DND-41 (cell line): ENCODE results near the gene REM1.

Experiments
- ATAC-seq: fragments of 200-7000 bp; cut with Tn5 transposase; 3 replicates; pipeline ENCODE4 v1.9.1; 2021; ENCODE audit warnings: low read depth; ENCODE audit not compliant: insufficient read depth
- DNase-seq: peaks from one replicate; pipeline ENCODE4 v3.0.0-alpha.2; 2020
- H2AFZ ChIP-seq: 2 replicates; pipeline ENCODE4 v1.6.0; 2012; ENCODE audit warnings: low read depth, low read length
- H3K27ac ChIP-seq: 2 replicates; pipeline ENCODE4 v1.5.1; 2012; ENCODE audit warnings: low read length, inconsistent platforms
- H3K27me3 ChIP-seq: fragments of 200-600 bp; sonication (generic); 2 replicates; pipeline ENCODE4 v1.6.0; 2012; ENCODE audit warnings: low read length, mild to moderate bottlenecking, inconsistent platforms; ENCODE audit not compliant: insufficient read depth, poor library complexity
- H3K36me3 ChIP-seq: 2 replicates; pipeline ENCODE4 v1.5.1; 2012; ENCODE audit warnings: low read length, inconsistent platforms; ENCODE audit not compliant: insufficient read depth
- H3K4me1 ChIP-seq: 2 replicates; pipeline ENCODE4 v1.5.1; 2012; ENCODE audit warnings: mild to moderate bottlenecking, low read length; ENCODE audit not compliant: insufficient read depth
- H3K4me2 ChIP-seq: 2 replicates; pipeline ENCODE4 v1.6.0; 2012; ENCODE audit warnings: mild to moderate bottlenecking, moderate library complexity, low read length, inconsistent platforms; ENCODE audit not compliant: insufficient read depth
- H3K4me3 ChIP-seq, 2 experiments: fragments of 200-600 bp in 1 of 2; shearing (Covaris generic) in 1 of 2; 2 replicates each; pipeline ENCODE4 v1.5.1; 2012 to 2016; ENCODE audit warnings: inconsistent platforms in 2 of 2, low read length in 2 of 2, mild to moderate bottlenecking in 2 of 2, low read depth in 1 of 2, moderate library complexity in 1 of 2
- H3K79me2 ChIP-seq: 2 replicates; pipeline ENCODE4 v1.6.0; 2012; ENCODE audit warnings: low read length, inconsistent platforms; ENCODE audit not compliant: insufficient read depth
- H3K9ac ChIP-seq: 2 replicates; pipeline ENCODE4 v1.6.0; 2012; ENCODE audit warnings: low read depth, mild to moderate bottlenecking, inconsistent platforms, low read length, moderate library complexity
- H3K9me3 ChIP-seq: 2 replicates; pipeline ENCODE4 v1.5.1; 2012; ENCODE audit warnings: low read length, moderate library complexity, mild to moderate bottlenecking, inconsistent platforms; ENCODE audit not compliant: insufficient read depth, severe bottlenecking
- H4K20me1 ChIP-seq: 2 replicates; pipeline ENCODE4 v1.6.0; 2012; ENCODE audit warnings: low read length; ENCODE audit not compliant: insufficient read depth
- EZH2 ChIP-seq: IDR thresholded peaks from 3 replicates; pipeline ENCODE4 v1.6.1; 2012; ENCODE audit warnings: borderline replicate concordance, low read depth, mild to moderate bottlenecking, moderate library complexity, low read length, inconsistent platforms; ENCODE audit not compliant: severe bottlenecking
- TF ChIP-seq, protein P1 (sequence below): IDR thresholded peaks from 2 replicates; pipeline ENCODE4 v1.5.1; 2012; ENCODE audit warnings: borderline replicate concordance, low read length, moderate library complexity, mild to moderate bottlenecking; ENCODE audit not compliant: poor library complexity, severe bottlenecking; ENCODE audit errors: extremely low read depth

The REM1 gene

DNA sequence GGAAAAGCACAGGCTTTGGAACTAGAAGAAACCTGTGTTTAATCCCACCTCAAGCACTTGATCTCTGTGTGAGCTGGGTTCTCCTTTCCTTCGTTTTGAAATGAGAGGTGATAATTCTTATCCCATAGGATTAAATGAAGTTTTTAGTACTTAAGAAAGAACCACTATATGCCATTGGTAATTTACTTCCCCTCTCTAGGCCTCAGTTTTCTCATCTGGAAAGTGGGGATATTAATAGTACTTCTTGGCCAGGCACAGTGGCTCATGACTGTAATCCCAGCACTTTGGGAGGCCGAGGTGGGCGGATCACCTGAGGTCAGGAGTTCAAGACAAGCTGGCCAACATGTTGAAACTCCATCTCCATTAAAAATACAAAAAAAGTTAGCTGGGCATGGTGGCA is 14.1 kb downstream of the REM1 start:
- Histone ChIP-seq H3K4me1 (no peaks in the 10 kb centered on the region), H3K9me3 (no peaks in the 10 kb centered on the region), H3K36me3 (no peaks in the 10 kb centered on the region), H4K20me1 (no peaks in the 10 kb centered on the region), H2AFZ (no peak overlapping the region), H3K27ac (no peak overlapping the region), H3K79me2 (no peaks in the 10 kb centered on the region), H3K27me3 (peaks cover 4% of the 10 kb centered on the region), H3K4me2 (no peak overlapping the region), H3K4me3 (no peak overlapping the region), H3K9ac (no peak overlapping the region)
- ATAC-seq (no peak), DNase-seq (no peak)
- TF ChIP-seq, protein P1, sequence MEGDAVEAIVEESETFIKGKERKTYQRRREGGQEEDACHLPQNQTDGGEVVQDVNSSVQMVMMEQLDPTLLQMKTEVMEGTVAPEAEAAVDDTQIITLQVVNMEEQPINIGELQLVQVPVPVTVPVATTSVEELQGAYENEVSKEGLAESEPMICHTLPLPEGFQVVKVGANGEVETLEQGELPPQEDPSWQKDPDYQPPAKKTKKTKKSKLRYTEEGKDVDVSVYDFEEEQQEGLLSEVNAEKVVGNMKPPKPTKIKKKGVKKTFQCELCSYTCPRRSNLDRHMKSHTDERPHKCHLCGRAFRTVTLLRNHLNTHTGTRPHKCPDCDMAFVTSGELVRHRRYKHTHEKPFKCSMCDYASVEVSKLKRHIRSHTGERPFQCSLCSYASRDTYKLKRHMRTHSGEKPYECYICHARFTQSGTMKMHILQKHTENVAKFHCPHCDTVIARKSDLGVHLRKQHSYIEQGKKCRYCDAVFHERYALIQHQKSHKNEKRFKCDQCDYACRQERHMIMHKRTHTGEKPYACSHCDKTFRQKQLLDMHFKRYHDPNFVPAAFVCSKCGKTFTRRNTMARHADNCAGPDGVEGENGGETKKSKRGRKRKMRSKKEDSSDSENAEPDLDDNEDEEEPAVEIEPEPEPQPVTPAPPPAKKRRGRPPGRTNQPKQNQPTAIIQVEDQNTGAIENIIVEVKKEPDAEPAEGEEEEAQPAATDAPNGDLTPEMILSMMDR, result no peak
- TF ChIP-seq EZH2, result no peak

DNA sequence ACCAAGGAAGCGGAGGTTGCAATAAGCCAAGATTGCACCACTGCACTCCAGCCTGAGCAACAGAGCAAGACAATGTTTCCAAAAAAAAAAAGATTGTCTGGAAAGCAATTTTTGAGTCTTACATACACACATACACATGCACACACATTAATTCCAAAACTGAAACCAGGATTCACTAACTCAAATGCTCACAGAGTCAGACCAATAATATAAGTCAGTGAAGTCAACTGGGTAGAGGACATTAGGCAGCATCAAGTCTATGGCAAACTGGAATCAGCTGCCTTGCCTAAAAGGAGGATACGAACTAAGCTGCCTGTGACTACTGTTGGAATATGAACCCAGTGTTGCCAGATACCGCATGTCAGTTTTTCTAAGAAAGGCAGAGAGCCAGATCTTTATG is 15.7 kb downstream of the REM1 start:
- no peaks in the 10 kb centered on the region for H3K36me3 ChIP-seq
- H3K9me3 ChIP-seq, result no peaks in the 10 kb centered on the region

DNA sequence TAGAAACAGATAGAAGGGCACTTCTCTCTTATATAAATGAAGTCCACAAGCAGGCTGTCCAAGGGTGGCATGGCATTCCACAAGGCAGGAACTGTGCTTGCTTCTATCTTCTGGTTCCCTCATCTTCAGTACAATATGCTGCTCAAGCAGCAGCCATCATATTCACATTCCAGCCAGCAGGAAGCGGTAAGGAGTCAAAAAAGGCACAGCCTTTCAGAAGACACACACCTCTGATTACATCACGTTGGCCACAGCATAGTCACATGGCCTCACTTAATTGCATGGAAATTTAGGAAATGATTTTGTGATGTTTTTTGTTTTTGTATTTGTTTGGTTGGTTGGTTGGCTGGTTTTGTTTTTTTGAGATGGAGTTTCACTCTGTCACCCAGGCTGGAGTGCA is 19.0 kb downstream of the REM1 start:
- DNase-seq (no peak), ATAC-seq (peak; percentile 55; the same call in 1 of the 3 replicates)
- Histone ChIP-seq H3K36me3 (no peaks in the 10 kb centered on the region), H2AFZ (no peak overlapping the region), H3K4me2 (no peak overlapping the region), H4K20me1 (no peaks in the 10 kb centered on the region), H3K4me1 (no peaks in the 10 kb centered on the region), H3K27ac (no peak overlapping the region), H3K9ac (no peak overlapping the region), H3K27me3 (peaks cover 6% of the 10 kb centered on the region), H3K9me3 (no peaks in the 10 kb centered on the region), H3K79me2 (no peaks in the 10 kb centered on the region), H3K4me3 (no peak overlapping the region)
- no peak for TF ChIP-seq EZH2
- TF ChIP-seq, protein P1, result peak; percentile 38

More for the DNA sequence above, 15.7 kb downstream of the REM1 start:
- no peak overlapping the region for H3K4me3 ChIP-seq
- TF ChIP-seq, protein P1, result no peak
- no peak for TF ChIP-seq EZH2
- no peaks in the 10 kb centered on the region for H3K4me1 ChIP-seq
- H4K20me1 ChIP-seq, result no peaks in the 10 kb centered on the region
- DNase-seq (no peak), ATAC-seq (no peak)
- no peak overlapping the region for H3K4me2 ChIP-seq
- peaks cover 4% of the 10 kb centered on the region for H3K27me3 ChIP-seq
- no peak overlapping the region for H2AFZ ChIP-seq
- no peak overlapping the region for H3K9ac ChIP-seq
- H3K79me2 ChIP-seq, result no peaks in the 10 kb centered on the region
- H3K27ac ChIP-seq, result no peak overlapping the region
